ENCODE measurements around the gene ZNF385D. TPM values are rescaled to one million over a fixed set of nuclear protein-coding genes. Genes with fewer than 3 reads are reported as not detected.

Gene ZNF385D
- total RNA-seq, 1 donor from 2014 or later = 2.9 TPM

DNA sequence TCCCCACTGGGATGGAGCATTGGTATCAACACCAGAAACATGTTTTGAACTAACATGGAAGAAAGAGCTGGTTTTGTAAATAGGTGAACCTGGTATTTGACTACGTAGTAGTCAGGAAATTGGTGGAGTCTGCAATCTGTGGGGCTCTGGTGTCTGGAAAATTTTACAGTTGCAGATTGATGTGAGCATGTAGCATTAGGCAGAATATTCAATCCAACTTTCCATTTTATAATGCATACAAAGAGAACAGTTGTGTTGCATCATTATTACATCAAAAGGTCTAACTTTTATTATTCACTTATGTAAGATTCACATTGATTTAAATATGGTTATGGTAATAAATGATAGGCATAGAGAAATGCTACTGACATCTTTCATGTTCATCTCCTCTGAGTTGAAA is 340.0 kb downstream of the ZNF385D start:
- no peaks in the 10 kb centered on the region for H3K9me3 ChIP-seq
- H3K27ac ChIP-seq = no peak overlapping the region
- no peaks in the 10 kb centered on the region for H3K27me3 ChIP-seq (ENCODE audit: low read depth)
- no peak for DNase-seq
- TF ChIP-seq, protein P1, sequence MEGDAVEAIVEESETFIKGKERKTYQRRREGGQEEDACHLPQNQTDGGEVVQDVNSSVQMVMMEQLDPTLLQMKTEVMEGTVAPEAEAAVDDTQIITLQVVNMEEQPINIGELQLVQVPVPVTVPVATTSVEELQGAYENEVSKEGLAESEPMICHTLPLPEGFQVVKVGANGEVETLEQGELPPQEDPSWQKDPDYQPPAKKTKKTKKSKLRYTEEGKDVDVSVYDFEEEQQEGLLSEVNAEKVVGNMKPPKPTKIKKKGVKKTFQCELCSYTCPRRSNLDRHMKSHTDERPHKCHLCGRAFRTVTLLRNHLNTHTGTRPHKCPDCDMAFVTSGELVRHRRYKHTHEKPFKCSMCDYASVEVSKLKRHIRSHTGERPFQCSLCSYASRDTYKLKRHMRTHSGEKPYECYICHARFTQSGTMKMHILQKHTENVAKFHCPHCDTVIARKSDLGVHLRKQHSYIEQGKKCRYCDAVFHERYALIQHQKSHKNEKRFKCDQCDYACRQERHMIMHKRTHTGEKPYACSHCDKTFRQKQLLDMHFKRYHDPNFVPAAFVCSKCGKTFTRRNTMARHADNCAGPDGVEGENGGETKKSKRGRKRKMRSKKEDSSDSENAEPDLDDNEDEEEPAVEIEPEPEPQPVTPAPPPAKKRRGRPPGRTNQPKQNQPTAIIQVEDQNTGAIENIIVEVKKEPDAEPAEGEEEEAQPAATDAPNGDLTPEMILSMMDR (IDR thresholded peaks at IDR 0.05) = no peak
- intact Hi-C loops (cut with DNase I) = no loop called here
- no peaks in the 10 kb centered on the region for H3K4me1 ChIP-seq
- no peaks in the 10 kb centered on the region for H3K36me3 ChIP-seq
- no peak for ATAC-seq
- no peak overlapping the region for H3K4me3 ChIP-seq

DNA sequence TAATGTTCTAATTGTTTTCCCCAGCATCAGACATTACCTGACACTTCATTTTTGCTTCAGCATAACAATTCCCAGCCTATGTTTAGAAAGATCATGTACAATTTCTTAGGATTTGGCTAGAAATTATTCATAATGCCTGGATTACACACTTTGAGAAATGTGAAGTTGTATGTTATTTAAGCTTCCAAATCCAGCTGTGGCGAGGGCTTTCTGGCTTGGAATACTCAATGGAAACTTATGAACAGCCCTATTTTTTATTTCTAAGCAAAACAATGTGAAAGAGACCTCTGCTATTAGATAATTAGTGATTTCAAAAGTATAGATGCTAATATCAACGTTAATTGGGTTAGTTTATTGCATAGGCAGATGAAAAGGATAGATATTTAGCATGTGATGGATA is 341.6 kb downstream of the ZNF385D start:
- Histone ChIP-seq H3K27ac (no peak overlapping the region), H3K4me1 (no peaks in the 10 kb centered on the region), H3K9me3 (no peaks in the 10 kb centered on the region), H3K36me3 (no peaks in the 10 kb centered on the region), H3K4me3 (no peak overlapping the region), H3K27me3 (ENCODE audit: low read depth) (no peaks in the 10 kb centered on the region)
- intact Hi-C loops (cut with DNase I) = no loop called here
- DNase-seq (no peak), ATAC-seq (no peak)
- TF ChIP-seq, protein P1 (IDR thresholded peaks at IDR 0.05) = no peak

DNA sequence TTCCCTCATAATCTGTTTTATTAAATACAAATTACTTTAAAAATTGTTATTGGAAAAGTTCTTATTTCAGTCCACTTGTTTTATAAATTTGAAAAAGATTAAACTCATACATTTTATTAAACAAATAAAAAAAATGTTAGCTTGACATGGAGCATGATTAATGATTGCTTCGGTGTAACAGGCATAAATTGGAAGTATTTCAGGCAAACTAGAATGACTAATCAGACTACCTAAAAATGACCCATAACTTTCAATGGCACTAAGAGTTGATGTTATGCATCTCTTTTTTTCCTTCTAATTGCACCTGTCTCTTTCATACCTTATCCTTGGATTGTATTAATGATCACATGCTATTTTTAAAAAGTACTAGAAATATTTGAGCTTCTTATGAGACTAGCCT is 343.3 kb downstream of the ZNF385D start:
- H3K9me3 ChIP-seq = no peaks in the 10 kb centered on the region
- no peak overlapping the region for H3K27ac ChIP-seq
- H3K36me3 ChIP-seq = no peaks in the 10 kb centered on the region
- intact Hi-C loops (cut with DNase I) = no loop called here
- H3K4me1 ChIP-seq = no peaks in the 10 kb centered on the region
- TF ChIP-seq, protein P1 (IDR thresholded peaks at IDR 0.05) = no peak
- DNase-seq = no peak
- ATAC-seq = no peak
- no peaks in the 10 kb centered on the region for H3K27me3 ChIP-seq (ENCODE audit: low read depth)
- H3K4me3 ChIP-seq = no peak overlapping the region

DNA sequence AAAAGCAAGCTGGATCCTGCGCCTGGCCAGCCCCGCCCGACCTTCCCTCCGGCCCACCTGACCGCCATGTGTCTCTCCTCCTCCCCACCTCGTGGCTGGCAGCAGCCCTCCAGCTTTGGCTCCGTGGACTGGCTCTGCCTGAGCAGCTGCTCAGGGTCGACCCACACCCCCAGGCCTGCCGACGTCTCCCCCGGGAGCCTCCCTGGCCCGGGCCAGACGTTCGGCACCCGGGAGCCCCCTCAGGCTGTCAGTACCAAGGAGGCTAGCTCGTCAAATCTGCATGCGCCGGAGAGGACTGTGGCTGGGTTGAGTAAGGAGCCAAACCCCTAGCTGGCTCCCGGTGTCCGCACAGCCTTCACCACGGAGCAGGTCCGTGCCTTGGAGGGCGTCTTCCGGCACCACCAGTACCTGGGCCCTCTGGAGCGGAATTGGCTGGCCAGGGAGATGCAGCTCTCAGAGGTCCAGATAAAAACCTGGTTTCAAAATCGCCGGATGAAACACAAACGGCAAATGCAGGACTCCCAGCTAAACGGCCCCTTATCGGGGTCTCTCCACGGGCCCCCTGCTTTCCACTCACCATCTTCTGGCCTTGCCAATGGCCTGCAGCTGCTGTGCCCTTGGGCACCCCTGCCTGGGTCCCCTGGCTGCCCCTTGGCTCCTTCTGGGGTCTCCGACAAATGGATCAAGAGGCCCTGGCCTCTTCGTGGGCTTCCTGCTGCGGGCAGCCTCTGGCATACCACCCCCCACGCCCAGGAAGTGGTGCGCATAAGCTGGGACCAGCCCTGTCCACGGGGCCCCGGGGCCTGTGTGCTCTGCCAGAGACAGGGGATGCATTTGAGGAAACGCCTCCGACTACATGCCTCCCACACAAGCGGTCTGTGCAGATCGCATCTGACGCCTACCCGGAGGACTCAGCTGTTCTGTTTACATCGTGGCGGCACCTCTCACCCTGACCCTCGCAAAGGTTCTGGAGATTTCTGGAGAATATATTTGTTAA is 345.0 kb downstream of the ZNF385D start:
- no peaks in the 10 kb centered on the region for H3K4me1 ChIP-seq
- TF ChIP-seq, protein P1 (IDR thresholded peaks at IDR 0.05) = no peak
- H3K9me3 ChIP-seq = no peaks in the 10 kb centered on the region
- no peak overlapping the region for H3K4me3 ChIP-seq
- DNase-seq (no peak), ATAC-seq (peak in 1 of 2 donors; percentile 34)
- intact Hi-C loops (cut with DNase I) = no loop called here
- no peaks in the 10 kb centered on the region for H3K36me3 ChIP-seq
- no peaks in the 10 kb centered on the region for H3K27me3 ChIP-seq (ENCODE audit: low read depth)
- no peak overlapping the region for H3K27ac ChIP-seq

DNA sequence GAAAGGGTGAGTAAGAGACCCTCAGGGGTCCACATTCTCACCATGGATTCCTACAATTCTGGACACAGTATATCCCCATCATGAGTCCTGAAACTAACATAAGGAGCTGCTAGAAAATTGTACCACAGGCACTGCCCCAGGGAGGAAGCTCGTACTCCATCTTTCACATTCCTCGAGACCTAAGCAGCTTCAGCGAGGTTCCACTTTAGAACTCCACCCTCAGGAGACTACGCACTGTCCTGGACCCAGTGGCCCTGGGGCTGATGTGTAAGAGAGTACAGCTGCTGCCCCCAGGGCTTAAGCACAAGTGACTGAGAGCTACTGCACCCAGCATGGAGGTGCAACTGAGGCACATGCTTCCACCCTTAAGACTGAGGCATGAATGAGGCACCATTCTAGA is 352.5 kb downstream of the ZNF385D start:
- intact Hi-C loops (cut with DNase I) = no loop called here
- no peaks in the 10 kb centered on the region for H3K9me3 ChIP-seq
- ATAC-seq (peak in 1 of 2 donors; percentile 32), DNase-seq (no peak)
- no peak overlapping the region for H3K27ac ChIP-seq
- no peaks in the 10 kb centered on the region for H3K27me3 ChIP-seq (ENCODE audit: low read depth)
- TF ChIP-seq, protein P1 (IDR thresholded peaks at IDR 0.05) = no peak
- no peak overlapping the region for H3K4me3 ChIP-seq
- no peaks in the 10 kb centered on the region for H3K4me1 ChIP-seq
- no peaks in the 10 kb centered on the region for H3K36me3 ChIP-seq
